Fibroblast of lung (primary cell): ENCODE data around the gene IRF2.

Experiments used
- EZH2 ChIP-seq: IDR thresholded peaks from 2 replicates; pipeline ENCODE4 v1.5.1; 2012; ENCODE audit warnings: low read length, control low read depth, mild to moderate bottlenecking; ENCODE audit errors: missing control alignments
- TF ChIP-seq, protein P1 (sequence below), 2 donors: IDR thresholded peaks in 1 of 2; conservative IDR thresholded peaks in 1 of 2; 1 replicate in 1 of 2; 2 replicates in 1 of 2; pipeline ENCODE4 v1.5.1; 2011 to 2012; ENCODE audit warnings: low read length in 2 of 2, control low read depth in 1 of 2, inconsistent platforms in 1 of 2, low read depth in 1 of 2, mild to moderate bottlenecking in 1 of 2

DNA sequence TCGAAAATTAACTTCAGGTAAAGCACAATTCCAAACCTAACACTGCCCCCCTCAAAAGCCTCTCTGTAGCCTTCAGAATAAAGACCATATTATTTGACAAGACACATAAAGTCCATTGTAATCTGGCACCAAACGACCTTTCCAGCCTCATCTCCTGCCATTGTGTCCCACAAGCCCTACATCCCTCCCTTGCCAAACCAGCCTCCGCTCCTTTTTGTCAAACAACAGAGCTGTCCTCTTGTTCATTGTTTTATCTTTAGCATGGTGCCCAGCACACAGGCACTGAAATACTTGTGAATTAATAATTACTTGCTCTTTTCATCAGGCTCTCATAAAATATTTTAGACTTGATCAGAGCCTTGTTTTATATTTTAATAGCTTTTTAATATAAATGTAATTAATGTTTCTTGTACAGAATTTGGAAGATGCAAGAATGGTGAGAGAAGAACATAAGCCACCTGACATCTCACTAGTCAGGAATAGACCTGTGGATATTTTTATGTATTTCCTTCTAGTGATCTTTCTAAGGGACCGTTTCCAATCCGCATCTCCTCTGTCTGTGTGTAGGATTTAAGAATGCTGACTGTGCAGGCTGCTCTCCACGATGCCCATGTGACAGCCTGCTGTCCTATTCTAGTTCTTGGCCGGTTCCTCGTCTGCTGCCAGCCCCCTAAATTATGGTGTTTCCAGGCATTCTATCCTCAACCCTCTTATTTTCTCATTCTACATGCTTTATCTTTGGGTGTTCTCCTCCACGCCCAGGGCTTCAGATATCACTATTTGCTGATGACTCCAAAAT is 3.0 kb upstream of the IRF2 start:
- TF ChIP-seq EZH2: no peak
- TF ChIP-seq, protein P1, sequence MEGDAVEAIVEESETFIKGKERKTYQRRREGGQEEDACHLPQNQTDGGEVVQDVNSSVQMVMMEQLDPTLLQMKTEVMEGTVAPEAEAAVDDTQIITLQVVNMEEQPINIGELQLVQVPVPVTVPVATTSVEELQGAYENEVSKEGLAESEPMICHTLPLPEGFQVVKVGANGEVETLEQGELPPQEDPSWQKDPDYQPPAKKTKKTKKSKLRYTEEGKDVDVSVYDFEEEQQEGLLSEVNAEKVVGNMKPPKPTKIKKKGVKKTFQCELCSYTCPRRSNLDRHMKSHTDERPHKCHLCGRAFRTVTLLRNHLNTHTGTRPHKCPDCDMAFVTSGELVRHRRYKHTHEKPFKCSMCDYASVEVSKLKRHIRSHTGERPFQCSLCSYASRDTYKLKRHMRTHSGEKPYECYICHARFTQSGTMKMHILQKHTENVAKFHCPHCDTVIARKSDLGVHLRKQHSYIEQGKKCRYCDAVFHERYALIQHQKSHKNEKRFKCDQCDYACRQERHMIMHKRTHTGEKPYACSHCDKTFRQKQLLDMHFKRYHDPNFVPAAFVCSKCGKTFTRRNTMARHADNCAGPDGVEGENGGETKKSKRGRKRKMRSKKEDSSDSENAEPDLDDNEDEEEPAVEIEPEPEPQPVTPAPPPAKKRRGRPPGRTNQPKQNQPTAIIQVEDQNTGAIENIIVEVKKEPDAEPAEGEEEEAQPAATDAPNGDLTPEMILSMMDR (conservative IDR thresholded peaks at IDR 0.05 in 1 of 2, IDR thresholded peaks at IDR 0.05 in 1 of 2; ENCODE audit: low read depth in 1 of 2, low read length in 2 of 2): no peak
